K562 (cell line): ENCODE results near the gene RAB38. TPM values are rescaled to one million over a fixed set of nuclear protein-coding genes. Genes with fewer than 3 reads are reported as not detected.

Source experiments
- ATAC-seq: fragments of 200-7000 bp; cut with Tn5 transposase; 3 replicates; pipeline ENCODE4 v1.9.1; 2020; ENCODE audit warnings: moderate library complexity
- BruUV-seq: library from RNA; stranded (reverse); fragments of 400-500 nt; replicated peaks from 2 replicates; lab custom pipeline; 2021; lab: Mats Ljungman, UMichigan
- CTCF ChIA-PET: fragments of 300-600 bp; formaldehyde crosslinking; extraction: SDS; loops from one replicate; lab custom pipeline; 2021; ENCODE audit warnings: low intra/inter-chr PET ratio; lab: Yijun Ruan, JAX
- POLR2A ChIA-PET: fragments of 300-600, 350-650 bp; sonication (Branson Sonifier 250); formaldehyde crosslinking; extraction: SDS; loops from one replicate; lab custom pipeline; 2021; ENCODE audit warnings: antibody characterized with exemption, inconsistent platforms; lab: Yijun Ruan, JAX
- DNase-seq, 4 experiments: peaks; one replicate each; pipeline versions ENCODE4 v3.0.0 to v3.0.0-alpha.2; 2011 to 2018; ENCODE audit warnings: low spot score in 3 of 4, mixed read lengths in 3 of 4; ENCODE audit errors: extremely low read depth in 1 of 4
- FAIRE-seq: peaks from 2 replicates; lab custom pipeline; 2011; peaks lifted over from hg19 to GRCh38; lab: Jason Lieb, UNC
- H2AFZ ChIP-seq: 2 replicates; pipeline ENCODE4 v1.6.0; 2011; ENCODE audit warnings: low read depth, low read length, control low read depth, inconsistent platforms
- H3K27ac ChIP-seq: fragments of 200-600 bp; 3 replicates; pipeline ENCODE4 v1.8.0; 2011; ENCODE audit warnings: low read depth, mild to moderate bottlenecking, control low read depth, inconsistent platforms, low read length, moderate library complexity, mixed read lengths; ENCODE audit errors: extremely low read depth
- H3K27me3 ChIP-seq, 2 experiments: fragments of 300-600 bp in 1 of 2; 2 replicates in 1 of 2; 3 replicates in 1 of 2; pipeline versions ENCODE4 v1.6.0 to v1.8.0; 2011; ENCODE audit warnings: inconsistent platforms in 2 of 2, low read length in 2 of 2, mild to moderate bottlenecking in 1 of 2, mixed read lengths in 1 of 2, moderate library complexity in 1 of 2; ENCODE audit not compliant: control insufficient read depth in 2 of 2, insufficient read depth in 2 of 2
- H3K36me3 ChIP-seq: fragments of 300-600 bp; 3 replicates; pipeline ENCODE4 v1.8.0; 2011; ENCODE audit warnings: mild to moderate bottlenecking, low read length, inconsistent platforms; ENCODE audit not compliant: control insufficient read depth, insufficient read depth
- H3K4me1 ChIP-seq, 2 experiments: fragments of 200-600 bp in 1 of 2; replicated peaks in 1 of 2; 2 replicates in 1 of 2; 3 replicates in 1 of 2; pipeline versions ENCODE4 v1.5.1 to v1.8.0; 2011; ENCODE audit warnings: inconsistent platforms in 2 of 2, low read length in 2 of 2, mild to moderate bottlenecking in 1 of 2, mixed read lengths in 1 of 2, moderate library complexity in 1 of 2; ENCODE audit not compliant: control insufficient read depth in 2 of 2, insufficient read depth in 2 of 2
- H3K4me2 ChIP-seq: 2 replicates; pipeline ENCODE4 v1.6.1; 2011; ENCODE audit warnings: low read length, control low read depth, inconsistent platforms, mixed read lengths; ENCODE audit not compliant: insufficient read depth
- H3K4me3 ChIP-seq: fragments of 200-600 bp; sonication (generic), shearing (Covaris generic); 2 replicates; pipeline ENCODE4 v1.5.1; 2016; ENCODE audit warnings: control low read depth, inconsistent platforms
- H3K79me2 ChIP-seq: fragments of 200-600 bp; 3 replicates; pipeline ENCODE4 v1.8.0; 2011; ENCODE audit warnings: low read length, inconsistent platforms; ENCODE audit not compliant: control insufficient read depth, insufficient read depth
- H3K9ac ChIP-seq, 2 experiments: 2 replicates each; pipeline versions ENCODE4 v1.6.0 to v1.6.1; 2011; ENCODE audit warnings: low read depth in 2 of 2, low read length in 2 of 2, control low read depth in 1 of 2, inconsistent platforms in 1 of 2, mild to moderate bottlenecking in 1 of 2, mixed read lengths in 1 of 2; ENCODE audit not compliant: insufficient read depth in 1 of 2
- H3K9me1 ChIP-seq: one replicate; pipeline ENCODE4 v1.6.0; 2011; ENCODE audit warnings: inconsistent platforms, mild to moderate bottlenecking, low read length, moderate library complexity; ENCODE audit not compliant: control insufficient read depth, insufficient read depth
- H3K9me3 ChIP-seq: replicated peaks from 2 replicates; pipeline ENCODE4 v1.5.1; 2011; ENCODE audit warnings: low read depth, low read length, inconsistent platforms; ENCODE audit not compliant: control insufficient read depth, insufficient read depth
- H4K20me1 ChIP-seq: replicated peaks from 2 replicates; pipeline ENCODE4 v1.6.1; 2011; ENCODE audit warnings: low read length, inconsistent platforms, mixed read lengths; ENCODE audit not compliant: control insufficient read depth, insufficient read depth
- ATF1 ChIP-seq, 2 experiments: fragments of 450-650 bp in 1 of 2; IDR thresholded peaks; 2 replicates each; pipeline ENCODE4 v1.6.1; 2016; ENCODE audit warnings: missing compliant biosample characterization in 1 of 2, missing genetic modification characterization in 1 of 2
- CEBPB ChIP-seq: fragments of 450-650 bp; IDR thresholded peaks from 2 replicates; pipeline ENCODE4 v1.6.1; 2016; ENCODE audit warnings: missing genetic modification characterization, missing compliant biosample characterization
- POLR2H ChIP-seq: IDR thresholded peaks from 2 replicates; pipeline ENCODE4 v1.6.1; 2016; ENCODE audit warnings: missing genetic modification characterization, low read depth, mild to moderate bottlenecking, control low read depth, missing compliant biosample characterization, moderate library complexity
- RFX5 ChIP-seq: IDR thresholded peaks from 2 replicates; pipeline ENCODE4 v1.6.1; 2011; ENCODE audit warnings: low read depth, mild to moderate bottlenecking, improper control_type of control experiment, low read length
- SMAD3 ChIP-seq: fragments of 450-650 bp; formaldehyde crosslinking; conservative IDR thresholded peaks from 2 replicates; pipeline ENCODE4 v1.4.0; 2020; ENCODE audit warnings: mild to moderate bottlenecking
- TCF3 ChIP-seq: sonication (generic); formaldehyde crosslinking; IDR thresholded peaks from 2 replicates; pipeline ENCODE4 v1.4.0; 2020; ENCODE audit warnings: mild to moderate bottlenecking, missing genetic modification reagents
- ZFP1 ChIP-seq: fragments of 450-650 bp; formaldehyde crosslinking; IDR thresholded peaks from 2 replicates; pipeline ENCODE4 v1.4.0; 2020; ENCODE audit warnings: mild to moderate bottlenecking, mixed read lengths
- ZNF445 ChIP-seq: fragments of 250-450 bp; sonication (Bioruptor Pico); IDR thresholded peaks from 2 replicates; pipeline ENCODE4 v1.4.0; 2020; ENCODE audit warnings: low read depth, mild to moderate bottlenecking, moderate library complexity
- WGBS: fragments of 100-300 bp; shearing (Covaris generic); methylation state at CpG from one replicate; pipeline ENCODE4 v1.1.6; 2016; ENCODE audit warnings: low coverage, mixed read lengths; ENCODE audit not compliant: insufficient coverage; ENCODE audit errors: missing lambda C conversion rate; 5-methylcytosine and 5-hydroxymethylcytosine counted together
- in situ Hi-C: fragments of 300-500 bp; cut with MboI; formaldehyde crosslinking; loops from 4 replicates; pipeline ENCODE4 v1.15.0; 2018; ENCODE audit warnings: inconsistent platforms, mixed read lengths
- intact Hi-C: fragments of 100-400 bp; cut with micrococcal nuclease; formaldehyde crosslinking; loops from 2 replicates; pipeline ENCODE4 v1.14.2; 2022
- polyA plus RNA-seq, 8 experiments: library from polyadenylated mRNA; depleted of rRNA in 4 of 8; stranded (reverse) in 5 of 8; unstranded in 3 of 8; fragments of >200 nt; fragmentation: Nextera tagmentation in 2 of 8; fragmentation: Illumina TruSeq in 1 of 8; extraction: Ambion mirVana in 2 of 8; extraction: Trizol in 1 of 8; gene quantifications; 2 replicates each; pipeline versions ENCODE4 v1.2.1 to v1.2.3, GENCODE V29; 2011 to 2014; ENCODE audit warnings: inconsistent platforms in 1 of 8, missing spikeins in 1 of 8
- total RNA-seq, 7 experiments: library from RNA; depleted of rRNA in 6 of 7; stranded (reverse); fragments of >200 nt in 6 of 7; fragmentation: Illumina TruSeq in 2 of 7; extraction: Trizol in 2 of 7; gene quantifications; 2 replicates each; pipeline versions ENCODE4 v1.2.1 to v1.2.3, GENCODE V29; 2011 to 2021; ENCODE audit warnings: low replicate concordance in 1 of 7
- TF ChIP-seq, protein P1 (sequence below), 3 experiments: fragments of 200-800 bp in 1 of 3; fragments of 250-450 bp in 1 of 3; fragments of 450-650 bp in 1 of 3; sonication (Bioruptor Pico) in 1 of 3; sonication (Bioruptor generic) in 1 of 3; formaldehyde crosslinking in 1 of 3; IDR thresholded peaks; 2 replicates each; pipeline versions ENCODE4 v1.6.1 to v1.8.0; 2016 to 2022; ENCODE audit warnings: mild to moderate bottlenecking in 2 of 3, missing genetic modification characterization in 2 of 3, missing compliant biosample characterization in 1 of 3, moderate library complexity in 1 of 3

Gene RAB38
- total and polyA plus RNA-seq, 9 of the 15 experiments (the other 6 are each of a cell fraction or from before 2014, with no cell fraction given), result 0.59 to 2.9 (median 2.2) TPM

DNA sequence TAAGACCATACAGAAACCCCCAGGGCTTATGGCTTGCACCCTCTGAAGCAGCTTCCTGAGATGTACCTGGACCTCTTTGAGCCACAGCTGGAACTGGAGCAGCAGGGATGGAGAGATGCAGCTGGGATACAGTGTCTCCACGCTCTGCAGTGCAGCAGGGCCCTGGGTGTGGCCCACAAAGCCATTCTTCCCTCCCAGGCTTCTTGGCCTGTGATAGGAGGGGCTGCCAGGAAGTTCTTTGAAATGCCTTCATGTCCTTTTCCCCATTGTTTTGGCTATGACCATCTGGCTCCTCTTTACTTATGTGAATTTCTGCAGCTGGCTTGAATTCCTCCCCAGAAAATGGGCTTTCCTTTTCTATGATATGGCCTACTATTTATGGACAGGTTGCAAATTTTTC lies 37.1 kb upstream of the RAB38 start (continued):
- TF ChIP-seq POLR2H (tag), result no peak
- no peak for TF ChIP-seq ATF1 (CRISPR knock-in tag; IDR thresholded peaks at IDR 0.05)
- TF ChIP-seq ATF1 (tag; IDR thresholded peaks at IDR 0.05), result no peak
- no peak for TF ChIP-seq RFX5
- no peak for TF ChIP-seq TCF3 (CRISPR knock-in tag)
- TF ChIP-seq, protein P1, sequence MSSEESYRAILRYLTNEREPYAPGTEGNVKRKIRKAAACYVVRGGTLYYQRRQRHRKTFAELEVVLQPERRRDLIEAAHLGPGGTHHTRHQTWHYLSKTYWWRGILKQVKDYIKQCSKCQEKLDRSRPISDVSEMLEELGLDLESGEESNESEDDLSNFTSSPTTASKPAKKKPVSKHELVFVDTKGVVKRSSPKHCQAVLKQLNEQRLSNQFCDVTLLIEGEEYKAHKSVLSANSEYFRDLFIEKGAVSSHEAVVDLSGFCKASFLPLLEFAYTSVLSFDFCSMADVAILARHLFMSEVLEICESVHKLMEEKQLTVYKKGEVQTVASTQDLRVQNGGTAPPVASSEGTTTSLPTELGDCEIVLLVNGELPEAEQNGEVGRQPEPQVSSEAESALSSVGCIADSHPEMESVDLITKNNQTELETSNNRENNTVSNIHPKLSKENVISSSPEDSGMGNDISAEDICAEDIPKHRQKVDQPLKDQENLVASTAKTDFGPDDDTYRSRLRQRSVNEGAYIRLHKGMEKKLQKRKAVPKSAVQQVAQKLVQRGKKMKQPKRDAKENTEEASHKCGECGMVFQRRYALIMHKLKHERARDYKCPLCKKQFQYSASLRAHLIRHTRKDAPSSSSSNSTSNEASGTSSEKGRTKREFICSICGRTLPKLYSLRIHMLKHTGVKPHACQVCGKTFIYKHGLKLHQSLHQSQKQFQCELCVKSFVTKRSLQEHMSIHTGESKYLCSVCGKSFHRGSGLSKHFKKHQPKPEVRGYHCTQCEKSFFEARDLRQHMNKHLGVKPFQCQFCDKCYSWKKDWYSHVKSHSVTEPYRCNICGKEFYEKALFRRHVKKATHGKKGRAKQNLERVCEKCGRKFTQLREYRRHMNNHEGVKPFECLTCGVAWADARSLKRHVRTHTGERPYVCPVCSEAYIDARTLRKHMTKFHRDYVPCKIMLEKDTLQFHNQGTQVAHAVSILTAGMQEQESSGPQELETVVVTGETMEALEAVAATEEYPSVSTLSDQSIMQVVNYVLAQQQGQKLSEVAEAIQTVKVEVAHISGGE (CRISPR knock-in tag; IDR thresholded peaks at IDR 0.05), result no peak
- no peak for TF ChIP-seq ZNF445
- TF ChIP-seq SMAD3 (CRISPR knock-in tag), result no peak

DNA sequence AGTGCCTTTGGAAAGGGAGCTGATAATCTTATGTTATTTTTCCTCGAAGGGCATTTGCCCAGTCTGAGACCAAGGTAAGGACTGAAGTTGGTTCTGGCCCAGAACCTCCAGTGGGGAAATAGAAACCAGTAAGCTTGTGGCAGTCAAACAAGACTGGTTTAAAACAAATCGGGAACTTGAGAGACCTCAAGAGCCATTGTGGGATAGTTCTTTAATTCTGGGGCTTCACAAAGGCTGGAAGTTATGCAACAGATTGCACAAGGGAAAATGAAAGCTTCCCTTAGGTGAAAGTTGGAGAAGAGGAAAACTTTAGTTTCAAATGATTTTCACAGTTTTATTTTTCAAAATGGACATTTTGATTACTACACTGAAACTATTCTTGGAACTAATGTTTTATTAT lies 33.5 kb upstream of the RAB38 start:
- WGBS, result 5% methylated on average over 2 of the region's 2 CpGs
- DNase-seq (no peak), FAIRE-seq (no peak), ATAC-seq (no peak)
- in situ Hi-C loops, result no loop called here
- no peak overlapping the region for H3K4me3 ChIP-seq
- no TSS peak for BruUV-seq
- POLR2A ChIA-PET, result interaction anchor here (0.5 kb wide), 1 partner anchor 61 kb away, joined by 3 read pairs; no protein-coding TSS in a partner anchor
- H3K79me2 ChIP-seq, result no peaks in the 10 kb centered on the region
- CTCF ChIA-PET, result no interaction called here
- H3K9ac ChIP-seq, result no peak overlapping the region
- H3K27me3 ChIP-seq, result no peaks in the 10 kb centered on the region
- no peaks in the 10 kb centered on the region for H3K4me1 ChIP-seq
- H4K20me1 ChIP-seq, result no peaks in the 10 kb centered on the region
- H3K9me3 ChIP-seq, result no peaks in the 10 kb centered on the region
- no peaks in the 10 kb centered on the region for H3K36me3 ChIP-seq
- no peaks in the 10 kb centered on the region for H3K9me1 ChIP-seq
- H2AFZ ChIP-seq, result no peak overlapping the region
- intact Hi-C loops, result no loop called here
- H3K27ac ChIP-seq, result no peak overlapping the region
- H3K4me2 ChIP-seq, result no peak overlapping the region
- TF ChIP-seq CEBPB (tag), result peak; percentile 23; the same call in 1 of the 2 replicates
- no peak for TF ChIP-seq ZFP1 (CRISPR knock-in tag)
